HCT116 (cell line): ENCODE data around the gene TICAM1.

Experiments used
- EZH2 ChIP-seq: fragments of 200-600 bp; sonication (generic); IDR thresholded peaks from 2 replicates; pipeline ENCODE4 v1.6.1; 2017; ENCODE audit warnings: antibody characterized with exemption, mixed run types
- EZH2phosphoT487 ChIP-seq: fragments of 200-600 bp; IDR thresholded peaks from 2 replicates; pipeline ENCODE4 v1.6.1; 2018; ENCODE audit warnings: antibody characterized with exemption, borderline replicate concordance
- JUND ChIP-seq: IDR thresholded peaks from 2 replicates; pipeline ENCODE4 v1.6.1; 2012
- POLR2A ChIP-seq: IDR thresholded peaks from 2 replicates; pipeline ENCODE4 v1.7.0; 2011; ENCODE audit warnings: borderline replicate concordance; ENCODE audit not compliant: insufficient read depth, insufficient read length; ENCODE audit errors: extremely low read depth
- POLR2AphosphoS5 ChIP-seq: IDR thresholded peaks from 2 replicates; pipeline ENCODE4 v1.6.1; 2011; ENCODE audit warnings: mild to moderate bottlenecking, low read depth, low read length, moderate library complexity
- RAD21 ChIP-seq: IDR thresholded peaks from 2 replicates; pipeline ENCODE4 v1.6.1; 2012; ENCODE audit warnings: low read depth, mild to moderate bottlenecking
- SRF ChIP-seq: IDR thresholded peaks from 2 replicates; pipeline ENCODE4 v1.6.1; 2012; ENCODE audit warnings: low read depth
- YY1 ChIP-seq: IDR thresholded peaks from 2 replicates; pipeline ENCODE4 v1.6.1; 2011; ENCODE audit warnings: low read length, low read depth, moderate library complexity, mild to moderate bottlenecking; ENCODE audit not compliant: insufficient replicate concordance; ENCODE audit errors: extremely low read depth
- TF ChIP-seq, protein P1 (sequence below), 3 experiments: fragments of 200-600 bp in 1 of 3; sonication (generic) in 1 of 3; IDR thresholded peaks in 2 of 3; conservative IDR thresholded peaks in 1 of 3; 2 replicates each; pipeline ENCODE4 v1.5.1; 2012 to 2017; ENCODE audit warnings: low read depth in 2 of 3, low read length in 2 of 3, antibody characterized with exemption in 1 of 3, borderline replicate concordance in 1 of 3, control low read depth in 1 of 3, mild to moderate bottlenecking in 1 of 3, mixed read lengths in 1 of 3, mixed run types in 1 of 3, moderate library complexity in 1 of 3; ENCODE audit not compliant: insufficient read depth in 1 of 3
- TF ChIP-seq, protein P2 (sequence below): IDR thresholded peaks from 2 replicates; pipeline ENCODE4 v1.6.1; 2012
- TF ChIP-seq, protein P3 (sequence below): IDR thresholded peaks from 2 replicates; pipeline ENCODE4 v1.6.1; 2012
- TF ChIP-seq, protein P4 (sequence below): IDR thresholded peaks from 2 replicates; pipeline ENCODE4 v1.6.1; 2012; ENCODE audit warnings: low read depth

DNA sequence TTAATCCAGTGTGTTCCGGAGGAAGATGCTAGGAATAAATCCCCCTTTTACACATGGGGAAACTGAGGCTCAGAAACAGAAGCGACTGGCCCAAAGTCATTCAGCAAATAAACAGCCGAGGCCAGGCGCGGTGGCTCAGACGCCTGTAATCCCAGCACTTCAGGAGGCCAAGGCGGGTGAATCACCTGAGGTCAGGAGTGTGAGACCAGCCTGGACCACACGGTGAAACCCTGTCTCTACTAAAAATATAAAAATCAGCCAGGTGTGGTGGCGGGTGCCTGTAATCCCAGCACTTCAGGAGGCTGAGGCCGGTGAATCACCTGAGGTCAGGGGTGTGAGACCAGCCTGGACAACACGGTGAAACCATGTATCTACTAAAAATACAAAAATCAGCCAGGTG lies 47.5 kb upstream of the TICAM1 start:
- TF ChIP-seq POLR2A, result no peak
- TF ChIP-seq EZH2, result no peak
- TF ChIP-seq, protein P1, sequence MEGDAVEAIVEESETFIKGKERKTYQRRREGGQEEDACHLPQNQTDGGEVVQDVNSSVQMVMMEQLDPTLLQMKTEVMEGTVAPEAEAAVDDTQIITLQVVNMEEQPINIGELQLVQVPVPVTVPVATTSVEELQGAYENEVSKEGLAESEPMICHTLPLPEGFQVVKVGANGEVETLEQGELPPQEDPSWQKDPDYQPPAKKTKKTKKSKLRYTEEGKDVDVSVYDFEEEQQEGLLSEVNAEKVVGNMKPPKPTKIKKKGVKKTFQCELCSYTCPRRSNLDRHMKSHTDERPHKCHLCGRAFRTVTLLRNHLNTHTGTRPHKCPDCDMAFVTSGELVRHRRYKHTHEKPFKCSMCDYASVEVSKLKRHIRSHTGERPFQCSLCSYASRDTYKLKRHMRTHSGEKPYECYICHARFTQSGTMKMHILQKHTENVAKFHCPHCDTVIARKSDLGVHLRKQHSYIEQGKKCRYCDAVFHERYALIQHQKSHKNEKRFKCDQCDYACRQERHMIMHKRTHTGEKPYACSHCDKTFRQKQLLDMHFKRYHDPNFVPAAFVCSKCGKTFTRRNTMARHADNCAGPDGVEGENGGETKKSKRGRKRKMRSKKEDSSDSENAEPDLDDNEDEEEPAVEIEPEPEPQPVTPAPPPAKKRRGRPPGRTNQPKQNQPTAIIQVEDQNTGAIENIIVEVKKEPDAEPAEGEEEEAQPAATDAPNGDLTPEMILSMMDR (IDR thresholded peaks at IDR 0.05 in 2 of 3, conservative IDR thresholded peaks at IDR 0.05 in 1 of 3; ENCODE audit: borderline replicate concordance in 1 of 3, insufficient read depth in 1 of 3, low read depth in 2 of 3, low read length in 2 of 3), result no peak
- no peak for TF ChIP-seq RAD21
- no peak for TF ChIP-seq JUND
- TF ChIP-seq POLR2AphosphoS5, result no peak
- TF ChIP-seq, protein P2, sequence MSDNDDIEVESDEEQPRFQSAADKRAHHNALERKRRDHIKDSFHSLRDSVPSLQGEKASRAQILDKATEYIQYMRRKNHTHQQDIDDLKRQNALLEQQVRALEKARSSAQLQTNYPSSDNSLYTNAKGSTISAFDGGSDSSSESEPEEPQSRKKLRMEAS, result no peak
- TF ChIP-seq YY1, result no peak
- TF ChIP-seq, protein P3, sequence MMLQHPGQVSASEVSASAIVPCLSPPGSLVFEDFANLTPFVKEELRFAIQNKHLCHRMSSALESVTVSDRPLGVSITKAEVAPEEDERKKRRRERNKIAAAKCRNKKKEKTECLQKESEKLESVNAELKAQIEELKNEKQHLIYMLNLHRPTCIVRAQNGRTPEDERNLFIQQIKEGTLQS, result no peak
- TF ChIP-seq SRF, result no peak
- TF ChIP-seq, protein P4, sequence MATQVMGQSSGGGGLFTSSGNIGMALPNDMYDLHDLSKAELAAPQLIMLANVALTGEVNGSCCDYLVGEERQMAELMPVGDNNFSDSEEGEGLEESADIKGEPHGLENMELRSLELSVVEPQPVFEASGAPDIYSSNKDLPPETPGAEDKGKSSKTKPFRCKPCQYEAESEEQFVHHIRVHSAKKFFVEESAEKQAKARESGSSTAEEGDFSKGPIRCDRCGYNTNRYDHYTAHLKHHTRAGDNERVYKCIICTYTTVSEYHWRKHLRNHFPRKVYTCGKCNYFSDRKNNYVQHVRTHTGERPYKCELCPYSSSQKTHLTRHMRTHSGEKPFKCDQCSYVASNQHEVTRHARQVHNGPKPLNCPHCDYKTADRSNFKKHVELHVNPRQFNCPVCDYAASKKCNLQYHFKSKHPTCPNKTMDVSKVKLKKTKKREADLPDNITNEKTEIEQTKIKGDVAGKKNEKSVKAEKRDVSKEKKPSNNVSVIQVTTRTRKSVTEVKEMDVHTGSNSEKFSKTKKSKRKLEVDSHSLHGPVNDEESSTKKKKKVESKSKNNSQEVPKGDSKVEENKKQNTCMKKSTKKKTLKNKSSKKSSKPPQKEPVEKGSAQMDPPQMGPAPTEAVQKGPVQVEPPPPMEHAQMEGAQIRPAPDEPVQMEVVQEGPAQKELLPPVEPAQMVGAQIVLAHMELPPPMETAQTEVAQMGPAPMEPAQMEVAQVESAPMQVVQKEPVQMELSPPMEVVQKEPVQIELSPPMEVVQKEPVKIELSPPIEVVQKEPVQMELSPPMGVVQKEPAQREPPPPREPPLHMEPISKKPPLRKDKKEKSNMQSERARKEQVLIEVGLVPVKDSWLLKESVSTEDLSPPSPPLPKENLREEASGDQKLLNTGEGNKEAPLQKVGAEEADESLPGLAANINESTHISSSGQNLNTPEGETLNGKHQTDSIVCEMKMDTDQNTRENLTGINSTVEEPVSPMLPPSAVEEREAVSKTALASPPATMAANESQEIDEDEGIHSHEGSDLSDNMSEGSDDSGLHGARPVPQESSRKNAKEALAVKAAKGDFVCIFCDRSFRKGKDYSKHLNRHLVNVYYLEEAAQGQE, result no peak
- TF ChIP-seq EZH2phosphoT487, result no peak
